DND-41 (cell line): ENCODE results near the gene DNHD1.

Experiments
- ATAC-seq: fragments of 200-7000 bp; cut with Tn5 transposase; 3 replicates; pipeline ENCODE4 v1.9.1; 2021; ENCODE audit warnings: low read depth; ENCODE audit not compliant: insufficient read depth
- DNase-seq: peaks from one replicate; pipeline ENCODE4 v3.0.0-alpha.2; 2020
- H2AFZ ChIP-seq: 2 replicates; pipeline ENCODE4 v1.6.0; 2012; ENCODE audit warnings: low read depth, low read length
- H3K27ac ChIP-seq: 2 replicates; pipeline ENCODE4 v1.5.1; 2012; ENCODE audit warnings: low read length, inconsistent platforms
- H3K27me3 ChIP-seq: fragments of 200-600 bp; sonication (generic); 2 replicates; pipeline ENCODE4 v1.6.0; 2012; ENCODE audit warnings: low read length, mild to moderate bottlenecking, inconsistent platforms; ENCODE audit not compliant: insufficient read depth, poor library complexity
- H3K36me3 ChIP-seq: 2 replicates; pipeline ENCODE4 v1.5.1; 2012; ENCODE audit warnings: low read length, inconsistent platforms; ENCODE audit not compliant: insufficient read depth
- H3K4me1 ChIP-seq: 2 replicates; pipeline ENCODE4 v1.5.1; 2012; ENCODE audit warnings: mild to moderate bottlenecking, low read length; ENCODE audit not compliant: insufficient read depth
- H3K4me2 ChIP-seq: 2 replicates; pipeline ENCODE4 v1.6.0; 2012; ENCODE audit warnings: mild to moderate bottlenecking, moderate library complexity, low read length, inconsistent platforms; ENCODE audit not compliant: insufficient read depth
- H3K4me3 ChIP-seq, 2 experiments: fragments of 200-600 bp in 1 of 2; shearing (Covaris generic) in 1 of 2; 2 replicates each; pipeline ENCODE4 v1.5.1; 2012 to 2016; ENCODE audit warnings: inconsistent platforms in 2 of 2, low read length in 2 of 2, mild to moderate bottlenecking in 2 of 2, low read depth in 1 of 2, moderate library complexity in 1 of 2
- H3K79me2 ChIP-seq: 2 replicates; pipeline ENCODE4 v1.6.0; 2012; ENCODE audit warnings: low read length, inconsistent platforms; ENCODE audit not compliant: insufficient read depth
- H3K9ac ChIP-seq: 2 replicates; pipeline ENCODE4 v1.6.0; 2012; ENCODE audit warnings: low read depth, mild to moderate bottlenecking, inconsistent platforms, low read length, moderate library complexity
- H3K9me3 ChIP-seq: 2 replicates; pipeline ENCODE4 v1.5.1; 2012; ENCODE audit warnings: low read length, moderate library complexity, mild to moderate bottlenecking, inconsistent platforms; ENCODE audit not compliant: insufficient read depth, severe bottlenecking
- H4K20me1 ChIP-seq: 2 replicates; pipeline ENCODE4 v1.6.0; 2012; ENCODE audit warnings: low read length; ENCODE audit not compliant: insufficient read depth
- CTCF ChIP-seq: IDR thresholded peaks from 2 replicates; pipeline ENCODE4 v1.5.1; 2012; ENCODE audit warnings: borderline replicate concordance, low read length, moderate library complexity, mild to moderate bottlenecking; ENCODE audit not compliant: poor library complexity, severe bottlenecking; ENCODE audit errors: extremely low read depth
- EZH2 ChIP-seq: IDR thresholded peaks from 3 replicates; pipeline ENCODE4 v1.6.1; 2012; ENCODE audit warnings: borderline replicate concordance, low read depth, mild to moderate bottlenecking, moderate library complexity, low read length, inconsistent platforms; ENCODE audit not compliant: severe bottlenecking

Gene DNHD1

GRCh38 chr11:6458352-6459098 is 38.6 kb upstream of the DNHD1 start:
- Histone ChIP-seq H3K9me3 (no peaks in the 10 kb centered on the region), H3K36me3 (peaks cover 21% of the 10 kb centered on the region), H3K4me2 (no peak overlapping the region), H4K20me1 (no peaks in the 10 kb centered on the region), H3K9ac (no peak overlapping the region), H3K27ac (no peak overlapping the region), H3K27me3 (no peaks in the 10 kb centered on the region), H2AFZ (no peak overlapping the region), H3K79me2 (no peaks in the 10 kb centered on the region), H3K4me1 (no peaks in the 10 kb centered on the region), H3K4me3 (no peak overlapping the region)
- DNase-seq, result no peak
- no peak for ATAC-seq
- no peak for TF ChIP-seq CTCF

GRCh38 chr11:6459099-6459450 is 38.0 kb upstream of the DNHD1 start:
- Histone ChIP-seq H4K20me1 (no peaks in the 10 kb centered on the region), H3K27me3 (no peaks in the 10 kb centered on the region), H3K36me3 (peaks cover 22% of the 10 kb centered on the region), H3K27ac (no peak overlapping the region), H3K4me2 (no peak overlapping the region), H3K9me3 (no peaks in the 10 kb centered on the region), H3K4me3 (no peak overlapping the region), H3K9ac (no peak overlapping the region), H3K79me2 (no peaks in the 10 kb centered on the region), H2AFZ (no peak overlapping the region), H3K4me1 (no peaks in the 10 kb centered on the region)
- no peak for ATAC-seq
- DNase-seq, result no peak
- TF ChIP-seq EZH2, result no peak
- no peak for TF ChIP-seq CTCF

GRCh38 chr11:6468712-6469495 is 28.2 kb upstream of the DNHD1 start:
- no peak overlapping the region for H2AFZ ChIP-seq
- peak; percentile 31 for DNase-seq
- no peaks in the 10 kb centered on the region for H3K79me2 ChIP-seq

More at GRCh38 chr11:6468712-6469495, 28.2 kb upstream of the DNHD1 start:
- no peak overlapping the region for H3K9ac ChIP-seq
- H4K20me1 ChIP-seq, result no peaks in the 10 kb centered on the region
- H3K27ac ChIP-seq, result no peak overlapping the region
- no peaks in the 10 kb centered on the region for H3K9me3 ChIP-seq
- 0 out of 2 replicates have a peak, but pooled peaks cover 4% of the 10 kb centered on the region for H3K36me3 ChIP-seq
- H3K27me3 ChIP-seq, result no peaks in the 10 kb centered on the region
- H3K4me1 ChIP-seq, result peaks cover 20% of the 10 kb centered on the region
- no peak overlapping the region for H3K4me2 ChIP-seq
- TF ChIP-seq EZH2, result no peak
- TF ChIP-seq CTCF, result no peak
- no peak overlapping the region for H3K4me3 ChIP-seq
- ATAC-seq, result no peak
